KBM-7 (cell line): ENCODE data around the gene NOL11.
"Not testable (repeated sequence)": the region's sequence is repeated elsewhere in the genome, so short reads cannot be mapped to it uniquely, and the experiment has no call there.

ENCODE experiments used
- DNase-seq: peaks from one replicate; pipeline ENCODE4 v3.0.0-alpha.2; 2015
- in situ Hi-C: fragments of 300-500 bp; cut with MboI; formaldehyde crosslinking; loops from 2 replicates; pipeline ENCODE4 v1.14.3; 2020; ENCODE audit warnings: low sequenced_read_pairs, low pct_unique_long_range_greater_than_20kb, mixed read lengths

NOL11 gene

DNA sequence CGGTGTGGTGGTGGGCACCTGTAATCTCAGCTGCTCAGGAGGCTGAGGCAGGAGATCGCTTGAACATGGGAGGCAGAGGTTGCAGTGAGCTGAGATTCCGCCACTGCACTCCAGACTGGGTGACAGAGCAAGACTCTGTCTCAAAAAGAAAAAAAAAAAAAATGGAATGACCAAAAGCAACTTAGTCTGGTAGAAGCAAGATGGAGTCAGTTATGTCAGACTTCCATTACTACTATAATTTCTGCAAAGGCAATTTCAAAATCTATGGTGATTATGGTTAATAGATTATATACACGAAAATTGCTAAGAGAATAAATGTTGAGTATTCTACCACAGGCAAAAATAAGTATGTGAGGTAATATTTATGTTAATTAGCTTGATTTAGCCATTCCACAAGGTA, 32.3 kb downstream of the NOL11 start:
- DNase-seq = no peak
- in situ Hi-C loops = no loop called here

DNA sequence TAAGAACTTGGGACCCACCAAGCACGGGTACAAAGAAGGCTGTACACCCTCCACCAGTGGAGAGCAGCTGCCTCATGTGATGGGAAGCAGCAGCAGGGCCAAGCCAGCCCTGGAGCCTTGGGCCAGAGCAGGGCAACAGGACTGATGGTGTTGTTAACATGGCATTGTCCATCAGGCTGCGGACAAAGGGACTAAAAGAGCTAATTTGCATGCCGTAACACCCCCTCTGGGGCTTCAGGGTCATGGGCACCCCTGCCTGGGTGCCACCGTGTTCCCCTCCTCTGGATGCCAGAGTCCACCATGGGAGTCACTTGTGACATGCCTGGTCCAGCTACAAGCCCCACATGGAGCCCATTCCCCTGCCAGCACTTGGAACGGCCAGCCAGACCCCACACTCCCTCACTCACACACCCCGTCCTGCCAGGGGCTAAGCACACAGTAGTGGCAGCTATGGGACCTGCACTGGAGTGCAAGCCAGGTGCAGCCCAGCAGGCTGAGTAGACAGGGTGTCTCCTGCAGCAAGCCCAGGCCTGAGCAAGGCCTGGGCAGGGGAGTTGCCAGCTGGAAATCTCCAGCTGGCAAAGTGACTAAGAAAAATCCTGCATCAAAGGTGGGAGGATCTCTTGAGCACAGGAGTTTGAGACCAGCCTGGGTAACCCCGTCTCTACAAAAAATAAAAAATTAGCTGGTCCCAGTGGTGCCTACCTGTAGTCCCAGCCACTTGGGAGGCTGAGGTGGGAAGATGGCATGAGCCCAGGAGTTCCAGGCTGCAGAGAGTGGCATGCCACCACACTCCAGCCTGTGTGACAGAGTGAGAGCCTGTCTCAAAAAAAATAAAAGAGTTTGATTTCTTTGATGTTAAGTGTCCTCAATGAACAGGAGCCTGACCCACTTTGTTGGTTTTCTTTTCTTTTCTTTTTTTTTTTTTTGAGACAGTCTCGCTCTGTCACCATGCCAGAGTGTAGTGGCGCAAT, 33.7 kb downstream of the NOL11 start:
- in situ Hi-C loops = no loop called here
- no peak for DNase-seq

DNA sequence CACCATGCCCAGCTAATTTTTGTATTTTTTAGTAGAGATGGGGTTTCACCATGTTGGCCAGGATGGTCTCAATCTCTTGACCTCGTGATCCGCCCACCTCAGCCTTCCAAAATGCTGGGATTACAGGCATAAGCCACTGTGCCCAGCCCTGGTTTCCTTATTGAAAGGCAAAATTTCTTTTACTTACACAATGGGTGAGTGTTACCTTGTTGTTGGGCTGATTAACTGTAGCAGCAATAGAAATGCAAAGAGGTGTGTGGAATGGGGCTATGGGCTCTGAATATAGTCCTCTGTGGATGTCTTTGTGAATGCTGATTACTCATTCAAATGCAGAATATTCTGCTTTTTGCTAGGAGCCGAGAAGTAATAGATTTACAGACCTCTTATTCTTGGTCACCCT, 34.4 kb downstream of the NOL11 start:
- DNase-seq, in situ Hi-C loops: not testable (repeated sequence)

DNA sequence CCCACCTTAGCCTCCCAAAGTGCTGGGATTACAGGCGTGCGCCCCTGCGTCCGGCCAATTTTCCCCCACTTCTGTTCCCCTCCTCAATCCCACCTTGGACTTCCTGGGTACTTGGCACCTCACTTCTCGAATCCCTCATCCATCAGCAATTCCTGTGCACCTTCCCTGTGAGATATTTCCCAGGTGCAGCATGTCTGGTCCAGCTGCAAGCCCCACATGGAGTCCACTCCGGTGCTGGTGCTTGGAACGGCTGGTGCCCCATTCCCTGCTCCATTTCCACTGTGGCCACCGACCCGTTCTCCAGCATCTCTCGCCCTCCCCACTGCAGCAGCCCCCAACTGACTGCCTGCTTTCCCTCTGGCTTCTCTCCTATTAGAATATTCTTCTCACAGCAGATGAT, 35.3 kb downstream of the NOL11 start:
- DNase-seq = no peak
- in situ Hi-C loops = no loop called here

DNA sequence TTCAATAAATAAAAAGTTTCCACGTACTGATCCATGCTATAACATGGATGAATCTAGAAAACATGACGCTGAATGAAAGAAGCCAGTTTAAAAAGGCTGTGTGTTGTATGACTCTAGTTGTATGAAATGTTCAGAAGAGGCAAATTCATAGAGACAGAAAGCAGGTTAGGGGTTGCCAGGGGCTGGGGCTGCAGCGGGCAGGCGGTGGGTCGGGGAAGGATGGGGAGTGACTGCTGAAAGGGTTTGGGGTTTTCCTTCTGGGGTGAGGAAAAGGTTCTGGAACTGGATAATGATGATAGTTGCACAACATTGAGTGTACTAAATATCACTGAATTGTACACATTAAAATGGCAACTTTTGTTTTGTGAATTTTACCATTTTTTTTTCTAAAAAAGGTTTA, 36.3 kb downstream of the NOL11 start:
- in situ Hi-C loops = no loop called here
- no peak for DNase-seq

DNA sequence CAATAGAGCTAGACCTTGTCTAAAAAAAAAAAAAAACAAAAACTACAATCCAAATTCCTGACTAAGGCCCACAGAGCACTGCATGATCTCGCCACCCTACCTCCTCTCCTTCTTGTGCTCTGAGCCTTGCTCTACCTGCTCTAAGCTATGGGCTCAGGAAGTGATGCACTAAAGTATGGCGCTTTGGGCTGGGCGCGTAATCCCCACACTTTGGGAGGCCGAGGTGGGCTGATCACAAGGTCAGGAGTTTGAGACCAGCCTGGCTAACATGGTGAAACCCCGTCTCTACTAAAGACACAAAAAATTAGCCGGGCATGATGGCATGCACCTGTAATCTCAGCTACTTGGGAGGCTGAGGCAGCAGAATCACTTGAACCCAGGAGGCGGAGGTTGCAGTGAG, 37.0 kb downstream of the NOL11 start:
- DNase-seq, in situ Hi-C loops: not testable (repeated sequence)

DNA sequence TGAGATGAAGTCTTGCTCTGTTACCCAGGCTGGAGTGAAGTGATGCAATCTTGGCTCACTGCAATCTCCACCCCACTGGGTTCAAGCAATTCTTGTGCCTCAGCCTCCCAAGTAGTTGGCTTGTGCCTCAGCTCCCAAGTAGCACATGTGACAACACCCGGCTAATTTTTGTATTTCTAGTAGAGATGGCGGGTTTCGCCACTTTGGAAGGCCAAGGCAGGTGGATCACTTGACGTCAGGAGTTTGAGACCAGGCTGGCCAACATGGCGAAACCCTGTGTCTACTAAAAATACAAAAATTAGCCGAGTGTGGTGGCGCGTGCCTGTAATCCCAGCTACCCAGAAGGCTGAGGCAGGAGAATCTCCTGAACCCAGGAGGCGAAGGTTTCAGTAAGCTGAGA, 39.0 kb downstream of the NOL11 start:
- in situ Hi-C loops, DNase-seq: not testable (repeated sequence)

DNA sequence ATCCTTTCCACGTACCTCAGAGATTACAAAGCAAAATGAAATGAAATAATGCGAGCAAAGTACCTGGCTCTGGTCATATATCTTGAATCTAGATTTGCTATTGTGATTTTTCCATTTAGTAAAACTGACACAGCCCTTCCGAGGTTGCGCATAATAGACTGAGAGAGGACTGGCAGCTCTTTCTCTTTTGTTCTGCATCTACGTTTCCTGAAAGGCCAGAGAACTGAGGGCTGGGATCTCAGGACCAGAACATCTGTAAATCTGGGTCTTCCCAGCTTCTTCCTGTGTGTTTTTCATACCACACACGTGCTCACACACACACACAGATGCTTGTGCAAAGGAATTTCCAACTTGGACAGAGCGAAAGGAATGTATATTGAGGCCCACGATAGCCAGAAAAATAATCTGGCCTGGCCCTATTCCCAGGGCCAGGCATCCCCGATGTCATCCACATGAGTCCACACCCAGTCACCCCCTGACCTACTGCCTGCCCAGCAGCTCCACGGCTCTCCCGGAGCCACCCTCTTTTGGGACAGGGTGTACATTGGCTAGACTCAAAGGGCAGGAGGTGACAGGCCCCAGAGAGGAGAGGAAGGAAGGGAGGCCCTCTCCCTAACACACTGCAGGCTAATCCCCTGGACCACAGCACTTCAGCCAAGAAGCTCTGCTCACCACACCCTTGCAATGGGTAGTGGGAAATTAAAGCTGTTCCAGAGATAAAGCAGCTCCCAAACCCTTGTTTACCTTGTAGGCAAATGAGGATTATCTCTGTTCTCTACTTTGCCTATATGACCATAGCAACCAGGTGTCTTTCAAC, 41.8 kb downstream of the NOL11 start:
- in situ Hi-C loops = no loop called here
- no peak for DNase-seq

DNA sequence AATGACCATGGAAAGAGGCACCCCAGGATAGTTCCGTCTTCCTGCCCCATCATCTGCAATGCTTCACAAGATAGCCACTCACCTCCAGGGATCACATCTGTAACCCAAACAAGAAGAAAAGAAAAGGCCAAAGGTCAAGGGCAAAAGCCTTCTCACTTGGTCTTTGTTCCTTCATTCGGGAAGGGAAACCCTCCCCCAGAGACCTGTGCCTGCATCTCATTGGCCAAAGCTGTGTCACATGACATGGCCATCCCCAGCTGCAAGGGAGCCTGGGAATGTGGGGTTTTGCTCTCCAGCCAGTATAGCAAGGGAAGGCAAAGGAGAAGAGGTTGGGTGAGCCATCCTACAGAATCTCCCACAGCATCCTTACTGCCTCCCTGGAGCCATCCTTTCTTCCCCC, 47.9 kb downstream of the NOL11 start:
- no peak for DNase-seq
- in situ Hi-C loops = no loop called here

DNA sequence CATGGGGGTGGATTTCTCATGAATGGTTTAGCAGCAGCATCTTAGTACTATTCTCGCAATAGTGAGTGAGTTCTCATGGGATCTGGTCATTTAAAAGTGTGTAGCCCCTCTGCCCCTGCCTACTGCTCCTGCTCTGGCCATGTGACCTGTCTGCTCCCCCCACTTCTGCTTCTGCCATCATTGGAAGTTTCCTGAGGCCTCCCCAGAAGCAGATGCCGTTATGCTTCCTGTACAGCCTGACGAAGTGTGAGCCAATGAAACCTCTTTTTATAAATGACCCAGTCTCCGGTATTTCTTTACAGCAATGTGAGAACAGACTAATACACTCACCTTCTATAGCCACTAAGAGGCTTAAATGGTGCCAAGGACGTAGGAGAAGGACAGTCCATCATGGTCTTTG, 51.5 kb downstream of the NOL11 start:
- in situ Hi-C loops = no loop called here
- DNase-seq = peak; percentile 47

DNA sequence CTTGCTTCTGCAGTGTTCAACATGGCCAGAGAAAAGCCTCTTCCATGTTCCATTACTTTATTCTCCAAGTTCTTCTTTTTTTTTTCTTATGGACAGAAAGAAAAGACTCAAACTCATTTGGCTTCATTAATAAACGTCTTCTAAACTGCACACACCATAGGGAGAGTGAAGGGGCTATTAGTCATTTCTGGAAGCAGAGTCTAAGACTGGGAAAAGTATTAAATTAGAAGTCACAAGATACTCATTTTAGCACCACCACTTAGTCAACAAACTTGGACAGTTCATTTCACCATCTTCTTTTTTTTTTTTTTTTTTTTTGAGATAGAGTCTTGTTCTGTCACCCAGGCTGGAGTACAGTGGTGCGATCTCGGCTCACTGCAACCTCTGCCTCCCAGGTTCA, 52.8 kb downstream of the NOL11 start:
- no peak for DNase-seq
- in situ Hi-C loops = no loop called here

DNA sequence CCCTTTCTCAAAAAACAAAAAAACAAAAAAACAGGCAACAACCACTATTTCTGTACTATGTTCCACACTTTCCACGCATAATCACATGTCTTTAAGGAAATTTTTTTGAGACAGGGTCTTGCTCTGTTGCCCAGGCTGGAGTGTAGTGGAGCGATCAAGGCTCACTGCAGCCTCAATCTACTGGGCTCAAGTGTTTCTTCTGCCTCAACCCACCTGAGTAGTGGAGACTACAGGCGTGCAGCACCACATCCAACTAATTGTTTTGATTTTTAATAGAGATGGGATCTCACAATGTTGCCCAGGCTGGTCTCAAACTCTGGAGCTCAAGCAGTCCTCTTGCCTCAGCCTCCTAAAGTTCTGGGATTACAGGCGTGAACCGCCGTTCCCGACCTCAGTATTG, 54.9 kb downstream of the NOL11 start:
- in situ Hi-C loops = no loop called here
- no peak for DNase-seq

DNA sequence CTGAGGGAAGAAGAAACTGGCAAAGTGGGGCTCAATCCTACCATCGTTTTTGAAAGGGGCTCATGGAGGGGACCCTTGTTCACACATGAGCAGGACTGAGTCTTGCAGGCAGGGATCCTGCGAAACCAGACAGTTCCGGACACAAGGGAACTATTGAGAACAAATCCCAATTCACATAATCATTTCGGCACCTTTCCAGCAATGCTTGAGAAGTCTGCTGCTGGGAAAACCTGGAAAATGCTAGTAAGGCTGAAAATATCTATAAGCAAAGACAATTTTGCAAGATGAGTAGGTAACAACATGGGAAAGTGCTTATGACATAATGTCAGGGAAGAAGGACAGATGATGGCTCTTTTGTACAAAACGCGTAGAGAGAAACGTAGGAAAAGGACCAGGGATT, 55.5 kb downstream of the NOL11 start:
- in situ Hi-C loops = no loop called here
- no peak for DNase-seq

DNA sequence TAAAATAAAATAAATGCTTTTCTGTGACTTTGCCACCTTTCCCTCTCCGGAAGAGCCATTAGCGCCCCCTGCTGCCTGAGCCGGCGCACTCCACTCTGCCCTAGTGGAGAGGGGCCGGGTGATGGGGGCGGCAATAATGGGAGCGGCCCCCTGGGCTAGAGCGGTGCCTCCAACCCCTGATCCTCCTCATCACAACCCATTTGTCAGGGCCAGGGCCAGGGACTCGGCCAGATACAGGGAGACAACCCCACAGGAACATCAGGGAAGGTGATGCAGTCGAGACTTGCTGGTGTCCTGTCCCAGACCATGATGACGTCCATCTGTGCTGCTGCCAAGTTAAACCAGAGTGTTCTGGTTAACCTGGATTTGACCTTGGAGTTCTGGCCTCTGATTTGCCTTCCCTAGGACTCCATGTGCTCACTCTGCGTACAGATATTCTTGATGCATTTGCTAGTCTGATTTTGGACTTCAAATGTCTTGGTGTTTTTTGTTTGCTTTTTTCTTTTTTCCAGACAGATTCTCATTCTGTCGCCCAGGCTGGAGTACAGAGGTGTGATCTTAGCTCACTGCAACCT, 61.4 kb downstream of the NOL11 start:
- peak; percentile 81 for DNase-seq

DNA sequence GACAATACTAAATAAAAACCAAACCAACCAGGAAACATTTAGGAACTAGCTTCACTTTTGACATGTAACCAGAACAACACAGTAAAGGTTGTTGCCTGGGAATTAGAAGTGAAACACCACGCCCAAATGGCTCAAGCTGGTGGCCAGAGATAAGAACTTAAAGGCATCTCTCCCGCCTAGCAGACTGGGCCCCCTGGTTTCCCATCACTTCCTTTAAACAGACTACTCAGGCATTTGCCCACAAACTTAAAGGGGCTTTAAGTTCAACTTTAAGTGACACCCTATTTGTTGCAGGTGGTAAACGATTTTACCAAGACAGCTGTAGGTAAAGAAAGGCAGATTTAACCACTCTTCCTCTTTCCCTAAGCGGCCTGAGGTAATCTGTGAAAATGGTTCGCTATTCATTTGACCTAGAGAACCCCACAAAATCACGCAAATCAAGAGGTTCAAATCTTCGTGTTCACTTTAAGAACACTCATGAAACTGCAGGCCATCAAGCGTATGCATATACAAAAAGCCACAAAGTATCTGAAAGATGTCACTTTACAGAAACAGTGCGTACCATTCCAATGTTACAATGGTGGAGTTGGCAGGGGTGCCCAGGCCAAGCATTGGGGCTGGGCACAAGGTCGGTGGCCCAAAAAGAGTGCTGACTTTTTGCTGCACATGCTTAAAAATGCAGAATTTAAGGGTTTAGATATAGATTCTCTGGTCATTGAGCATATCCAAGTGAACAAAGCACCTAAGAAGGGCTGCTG, 66.8 kb downstream of the NOL11 start:
- DNase-seq = peak; percentile 95
- in situ Hi-C loops = no loop called here

More for the DNA sequence above, 61.4 kb downstream of the NOL11 start:
- in situ Hi-C loops = no loop called here

DNA sequence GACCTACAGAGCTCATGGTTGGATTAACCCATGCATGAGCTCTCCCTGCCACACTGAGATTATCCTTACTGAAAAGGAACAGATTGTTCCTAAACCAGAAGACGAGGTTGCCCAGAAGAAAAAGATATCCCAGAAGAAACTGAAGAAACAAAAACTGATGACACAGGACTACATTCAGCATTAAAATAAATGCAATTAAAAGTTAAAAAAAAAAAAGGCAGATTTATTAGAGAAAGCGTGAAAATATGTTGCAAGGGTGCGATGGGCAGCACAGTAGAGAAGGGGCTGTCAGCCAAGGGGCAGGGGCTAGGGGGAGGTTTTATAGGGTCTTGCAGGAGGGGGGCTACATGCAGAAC, 67.4 kb downstream of the NOL11 start:
- in situ Hi-C loops = no loop called here
- DNase-seq = no peak

DNA sequence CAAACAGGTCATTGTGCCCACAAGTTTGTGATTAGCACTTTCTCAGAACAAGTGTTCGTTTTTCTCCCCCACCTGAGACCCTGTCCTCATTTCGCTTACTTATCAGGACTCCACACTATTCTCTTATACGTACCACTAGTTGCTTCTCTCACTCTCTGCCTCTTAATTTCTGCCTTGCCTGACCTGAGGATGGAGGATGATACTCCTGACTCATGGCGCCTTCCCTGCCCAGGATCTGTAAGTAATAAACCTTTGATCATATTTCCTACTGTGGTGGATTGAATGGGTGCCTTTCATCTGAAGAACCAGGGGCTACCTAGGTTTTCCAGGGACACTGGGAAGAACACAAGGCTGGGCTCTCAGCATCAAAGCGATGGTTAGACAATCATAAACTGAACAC, 67.8 kb downstream of the NOL11 start:
- DNase-seq = no peak
- in situ Hi-C loops = no loop called here
